ENCODE results near the gene MCM7.

The MCM7 gene

DNA sequence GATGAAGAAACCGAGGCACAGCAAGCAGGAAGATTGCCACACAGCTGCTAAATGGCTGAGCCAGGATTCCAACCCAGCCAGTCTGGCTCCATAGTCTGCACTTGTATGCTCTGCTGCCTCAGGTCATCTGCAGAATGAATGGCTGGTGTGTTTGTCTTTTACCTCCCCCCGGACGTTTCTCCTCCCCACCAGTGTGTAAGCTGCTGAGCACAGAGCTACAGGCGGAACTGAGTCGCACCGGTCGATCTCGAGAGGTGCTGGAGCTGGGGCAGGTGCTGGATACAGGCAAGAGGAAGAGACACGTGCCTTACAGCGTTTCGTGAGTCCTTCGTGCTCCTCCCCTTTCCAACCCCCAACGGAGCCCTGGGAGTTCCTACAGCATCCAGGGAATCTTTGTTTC is 20.9 kb upstream of the MCM7 start:
- DNase-seq: no peak

DNA sequence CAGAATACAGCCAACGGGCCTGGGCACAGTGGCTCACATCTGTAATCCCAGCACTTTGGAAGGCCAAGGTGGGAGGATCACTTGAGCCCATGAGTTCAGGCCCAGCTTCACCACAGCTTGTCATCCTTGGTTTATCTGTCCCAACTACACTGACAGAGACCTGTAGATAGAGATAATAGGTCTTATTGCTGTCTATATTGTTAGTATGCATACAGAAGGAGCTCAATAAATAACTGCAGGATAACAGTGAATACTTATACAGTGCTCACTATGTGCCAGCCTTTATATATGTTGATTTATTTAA is 19.5 kb upstream of the MCM7 start:
- no peak for DNase-seq

DNA sequence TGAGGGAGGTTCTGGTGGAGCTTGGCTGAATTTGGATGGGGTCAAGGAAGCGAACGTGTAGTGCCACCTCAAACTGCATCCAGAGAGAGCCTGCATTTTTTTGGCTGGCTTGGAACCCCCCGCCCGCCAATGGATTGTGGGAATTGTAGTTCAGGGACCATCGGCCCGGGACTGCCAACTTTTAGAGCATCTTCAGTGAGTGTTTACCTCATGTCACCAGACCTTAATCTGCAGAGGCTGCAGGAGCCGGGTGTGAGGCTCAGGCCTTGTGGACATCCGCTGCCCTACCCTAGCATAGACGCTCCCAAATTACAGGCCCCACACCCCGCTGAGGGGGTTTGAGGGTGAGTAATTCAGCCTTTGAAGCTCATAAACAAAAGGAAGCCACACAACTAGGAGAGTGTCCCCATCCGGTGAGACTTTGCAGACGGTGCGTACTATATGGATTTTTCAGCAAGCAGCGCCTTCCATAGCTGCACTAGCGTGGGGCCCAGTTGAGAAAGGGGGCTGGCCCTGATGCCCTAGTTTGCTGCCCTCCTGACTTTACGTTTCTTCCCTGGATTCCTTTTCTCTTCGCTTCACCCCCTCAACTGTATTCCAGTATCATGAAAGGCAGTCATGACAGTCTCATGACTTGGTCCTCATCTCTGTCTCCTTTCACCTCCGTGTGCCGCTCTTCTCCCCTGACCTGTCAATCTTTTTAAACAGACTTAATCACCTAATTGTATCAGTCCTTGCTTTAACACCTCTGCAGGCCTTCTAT is 19.0 kb upstream of the MCM7 start:
- DNase-seq: peak; percentile 79

DNA sequence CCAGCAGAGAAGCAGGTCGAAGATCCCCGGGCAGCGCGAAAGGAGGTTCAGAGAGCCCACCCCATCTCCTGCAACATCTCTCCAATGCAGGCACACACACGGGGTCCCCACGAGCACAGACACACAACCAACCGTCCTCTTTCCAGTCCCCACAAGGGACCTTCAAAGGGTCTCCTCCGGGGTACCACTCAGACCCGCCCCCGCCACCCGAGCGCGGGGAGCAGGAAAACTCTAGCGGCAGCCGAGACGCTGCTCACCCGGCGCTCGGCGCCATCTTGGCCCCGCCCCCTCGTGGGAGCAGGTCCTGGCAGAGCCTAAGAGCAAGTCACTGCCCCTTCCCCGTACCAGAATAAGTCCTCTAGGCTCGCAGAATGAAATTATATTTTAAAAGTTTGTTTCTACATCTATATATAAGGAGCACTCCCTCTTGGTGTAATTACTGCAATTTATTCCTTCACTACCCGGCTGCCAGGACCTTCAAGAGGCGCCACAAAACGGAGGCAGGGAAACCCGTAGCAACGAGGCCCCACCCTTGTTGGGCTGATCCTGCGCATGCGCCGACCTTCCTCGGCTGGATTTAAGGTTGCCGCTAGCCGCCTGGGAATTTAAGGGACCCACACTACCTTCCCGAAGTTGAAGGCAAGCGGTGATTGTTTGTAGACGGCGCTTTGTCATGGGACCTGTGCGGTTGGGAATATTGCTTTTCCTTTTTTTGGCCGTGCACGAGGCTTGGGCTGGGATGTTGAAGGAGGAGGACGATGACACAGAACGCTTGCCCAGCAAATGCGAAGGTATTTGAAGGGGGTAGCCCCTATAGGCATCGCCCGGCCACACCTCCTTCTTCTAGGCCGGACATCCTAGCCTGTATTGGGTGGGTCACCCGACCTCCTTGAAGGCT is 18.1 kb upstream of the MCM7 start, which contains the start of the genes CNPY4 and TAF6:
Gene CNPY4, plus strand, starts transcription at position 563 of the 898 bp plus-strand sequence. Its CDS starts 111 bp downstream, at position 674.
Gene TAF6, minus strand, starts transcription at position 287 of the 898 bp plus-strand sequence. CDS start 5,149 bp downstream, outside the sequence.
- DNase-seq: peak; percentile 97

DNA sequence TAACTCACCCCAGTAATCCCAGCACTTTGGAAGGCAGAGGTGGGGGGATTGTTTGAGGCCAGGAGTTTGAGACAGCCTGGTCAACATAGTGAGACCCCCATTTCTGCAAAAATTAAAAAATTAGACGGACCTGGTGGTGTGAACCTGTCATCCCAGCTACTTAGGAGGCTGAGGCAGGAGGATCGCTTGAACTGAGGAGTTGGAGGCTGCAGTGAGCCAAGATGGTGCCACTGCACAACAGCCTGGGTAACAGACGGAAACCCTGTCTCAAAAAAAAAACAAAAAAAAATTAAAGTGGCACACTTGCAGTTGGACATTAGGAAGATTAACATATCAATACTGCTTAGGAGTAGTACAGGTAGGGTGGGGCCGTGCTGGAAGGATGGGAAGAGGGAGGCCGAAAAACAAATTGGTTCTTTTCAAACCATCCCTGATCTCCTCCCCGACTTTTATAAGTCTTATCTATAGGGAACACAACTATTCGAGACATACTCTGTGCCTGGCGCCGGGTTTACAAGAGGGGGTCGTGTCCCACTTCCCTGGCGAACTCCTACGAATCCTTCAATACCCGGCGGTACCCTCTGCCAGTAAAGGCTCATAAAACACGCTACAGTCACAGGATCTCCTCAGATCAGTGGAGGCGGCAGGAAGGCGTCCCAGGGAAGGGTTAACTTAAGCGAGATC is 17.3 kb upstream of the MCM7 start:
- no peak for DNase-seq

DNA sequence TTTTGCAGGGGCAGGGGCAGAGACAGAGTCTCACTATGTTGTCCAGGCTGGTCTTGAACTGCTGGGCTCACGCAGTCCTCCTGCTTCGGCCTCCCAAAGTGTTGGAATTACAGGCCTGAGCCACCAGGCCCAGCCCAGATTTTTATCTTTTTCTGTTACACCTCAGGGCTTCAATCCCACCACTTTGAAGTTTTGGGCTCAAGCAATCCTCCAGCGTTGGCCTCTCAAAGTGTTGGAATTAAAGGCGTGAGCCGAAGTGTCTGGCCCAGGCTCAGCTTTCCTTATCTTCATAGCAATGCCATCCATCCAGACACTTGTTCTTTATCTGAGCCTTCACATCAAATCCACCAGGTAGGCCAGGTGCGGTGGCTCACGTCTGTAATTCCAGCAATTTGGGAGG is 13.8 kb upstream of the MCM7 start:
- no peak for DNase-seq

DNA sequence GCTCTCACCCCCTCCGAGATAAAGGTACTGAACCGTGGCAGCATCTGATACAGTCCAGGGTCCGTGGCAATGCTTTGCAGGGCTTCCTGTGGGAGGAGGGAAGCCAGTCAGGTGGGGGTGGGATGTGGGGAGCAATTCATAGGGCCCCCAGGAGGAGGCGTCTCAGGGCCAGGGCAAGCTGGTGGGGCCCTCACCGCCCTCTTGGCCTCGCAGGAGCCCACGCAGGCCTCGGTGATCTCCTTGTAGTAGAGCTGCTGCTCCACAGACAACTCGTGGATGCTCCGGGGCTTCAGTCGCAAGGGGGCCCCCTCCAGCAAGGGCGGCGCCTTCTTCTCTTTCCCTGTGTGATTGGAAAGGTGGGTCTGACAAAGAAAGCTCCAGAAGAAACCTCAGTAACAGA is 10.7 kb upstream of the MCM7 start:
- DNase-seq: no peak

DNA sequence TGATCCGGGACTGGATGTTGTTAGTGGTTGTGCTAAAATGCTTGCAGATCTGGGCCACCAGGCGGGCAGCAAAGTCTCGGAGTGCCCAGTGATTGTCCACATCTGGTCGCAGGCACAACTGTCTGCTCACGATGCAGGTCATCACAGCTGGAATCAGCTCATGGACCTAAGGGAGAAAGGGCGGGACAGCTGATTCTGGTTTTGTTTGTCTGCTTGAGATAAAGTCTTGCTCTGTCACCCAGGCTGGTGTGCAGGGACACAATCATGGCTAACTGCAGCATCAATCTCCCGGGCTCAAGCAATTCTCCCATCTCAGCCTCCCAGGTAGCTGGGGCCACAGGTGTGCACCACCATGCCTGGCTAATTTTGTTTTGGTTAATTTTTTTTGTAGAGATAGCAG is 10.0 kb upstream of the MCM7 start:
- DNase-seq: no peak

DNA sequence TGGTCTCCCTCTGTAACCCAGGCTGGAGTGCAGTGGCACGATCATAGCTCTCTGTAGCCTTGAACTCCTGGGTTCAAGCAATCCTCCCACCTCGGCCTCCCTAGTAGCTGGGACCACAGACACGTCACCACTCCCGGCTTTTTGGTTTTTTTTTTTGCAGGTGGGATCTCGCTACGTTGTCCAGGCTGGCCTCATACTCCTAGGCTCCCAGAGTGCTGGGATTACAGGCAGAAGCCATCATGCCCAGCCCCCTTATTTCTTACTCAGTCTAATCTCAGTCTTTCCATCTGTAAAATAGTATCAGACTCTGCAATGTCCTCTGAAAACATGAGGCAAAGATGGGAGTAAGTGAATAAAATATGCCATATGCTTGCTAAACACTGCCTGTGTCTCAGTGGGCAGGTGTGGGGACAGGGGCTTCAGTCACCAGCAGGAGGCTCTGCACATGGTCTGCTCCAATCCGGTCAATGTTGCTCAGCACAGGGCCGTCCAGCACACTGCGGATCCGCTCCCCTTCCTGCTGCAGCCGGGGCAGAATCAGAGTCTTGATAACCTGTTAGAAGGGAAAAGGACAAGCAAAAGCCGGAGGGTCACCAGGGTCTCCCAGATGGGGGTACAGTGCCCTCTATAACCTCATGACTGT is 8.4 kb upstream of the MCM7 start:
- DNase-seq: no peak

DNA sequence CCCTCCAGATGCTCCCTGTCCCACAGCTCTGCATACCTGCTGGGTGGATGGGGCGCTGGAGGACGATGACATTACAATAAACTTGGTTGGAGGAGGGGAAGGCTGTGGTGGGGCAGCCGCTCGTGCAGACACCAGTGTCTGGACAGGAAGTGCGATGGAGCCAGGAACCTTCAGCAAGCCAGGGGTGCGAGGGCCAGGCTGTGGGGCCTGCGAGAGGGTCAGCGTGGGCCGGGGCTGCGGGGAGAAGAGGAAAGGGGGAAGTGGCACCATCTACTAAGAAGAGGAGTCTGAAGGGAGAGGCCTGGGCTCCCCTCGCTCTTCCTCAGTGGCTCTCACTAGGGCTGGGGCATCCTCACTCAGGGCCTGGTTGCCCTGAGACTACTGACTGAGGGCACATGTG is 6.7 kb upstream of the MCM7 start:
- DNase-seq: no peak

DNA sequence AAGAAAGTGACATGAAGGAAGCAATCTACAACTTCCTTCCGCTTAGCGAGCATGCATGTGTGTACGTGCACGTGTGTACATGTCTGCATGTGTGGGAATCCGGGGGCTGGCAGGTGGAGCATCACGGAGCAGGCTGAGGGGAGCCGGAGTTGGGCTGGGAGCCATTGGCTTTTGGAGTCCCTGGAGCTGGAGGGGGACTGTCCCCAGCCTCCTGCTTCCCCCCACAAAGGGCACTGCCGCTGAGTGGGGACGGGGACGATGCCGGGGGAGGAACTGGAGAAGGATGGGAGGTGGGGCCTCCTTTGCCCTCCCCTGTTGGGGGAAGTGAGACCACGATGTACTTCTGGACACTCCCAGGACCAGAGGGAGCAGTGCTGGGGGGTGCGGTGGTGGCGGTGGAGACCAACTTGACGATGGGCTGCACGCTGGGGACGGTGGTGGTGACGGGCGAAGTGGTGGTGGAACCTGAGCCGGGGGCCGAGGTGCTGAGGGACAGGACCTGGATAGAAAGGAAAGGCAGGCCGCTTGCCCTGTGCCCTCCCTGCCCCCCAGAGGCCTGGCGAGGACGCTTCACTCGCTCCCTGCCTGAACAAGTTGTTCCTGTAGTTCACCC is 6.0 kb upstream of the MCM7 start:
- no peak for DNase-seq

DNA sequence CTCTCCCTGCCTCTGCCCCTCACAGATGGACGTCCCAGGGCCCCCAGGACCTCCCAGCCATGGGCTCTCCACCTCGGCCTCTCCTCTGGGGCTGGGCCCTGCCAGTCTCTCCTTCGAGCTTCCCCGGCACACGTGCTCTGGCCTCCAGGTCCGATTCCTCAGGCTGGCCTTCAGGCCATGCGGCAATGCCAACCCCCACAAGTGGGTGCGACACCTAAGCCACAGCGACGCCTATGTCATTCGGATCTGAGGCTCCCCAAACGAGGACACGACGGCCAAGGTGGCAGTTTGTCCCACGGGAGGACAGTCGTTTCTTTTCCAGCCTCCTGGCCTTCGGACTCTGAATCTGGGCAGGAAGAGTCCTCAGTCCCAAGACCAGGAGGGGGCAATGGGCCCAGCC is 5.4 kb upstream of the MCM7 start:
- DNase-seq: no peak

DNA sequence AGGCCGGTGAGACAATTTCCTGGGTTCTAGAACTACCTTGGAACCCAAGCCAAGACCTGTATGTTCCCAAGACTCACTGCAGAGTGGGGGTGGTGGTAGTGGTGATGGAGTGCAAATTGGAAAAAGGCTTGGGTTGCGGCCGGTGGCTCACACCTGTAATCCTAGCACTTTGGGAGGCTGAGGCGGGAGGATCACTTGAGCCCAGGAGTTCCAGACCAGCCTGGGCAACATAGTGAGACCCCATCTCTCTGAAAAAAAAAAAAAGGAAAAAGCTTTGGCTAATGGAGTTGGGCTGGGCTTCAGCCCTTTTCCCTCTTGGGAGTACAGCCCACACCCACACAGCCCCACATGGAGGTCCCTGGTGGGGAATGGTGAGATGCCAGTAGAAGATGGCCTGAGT is 4.3 kb upstream of the MCM7 start:
- no peak for DNase-seq

DNA sequence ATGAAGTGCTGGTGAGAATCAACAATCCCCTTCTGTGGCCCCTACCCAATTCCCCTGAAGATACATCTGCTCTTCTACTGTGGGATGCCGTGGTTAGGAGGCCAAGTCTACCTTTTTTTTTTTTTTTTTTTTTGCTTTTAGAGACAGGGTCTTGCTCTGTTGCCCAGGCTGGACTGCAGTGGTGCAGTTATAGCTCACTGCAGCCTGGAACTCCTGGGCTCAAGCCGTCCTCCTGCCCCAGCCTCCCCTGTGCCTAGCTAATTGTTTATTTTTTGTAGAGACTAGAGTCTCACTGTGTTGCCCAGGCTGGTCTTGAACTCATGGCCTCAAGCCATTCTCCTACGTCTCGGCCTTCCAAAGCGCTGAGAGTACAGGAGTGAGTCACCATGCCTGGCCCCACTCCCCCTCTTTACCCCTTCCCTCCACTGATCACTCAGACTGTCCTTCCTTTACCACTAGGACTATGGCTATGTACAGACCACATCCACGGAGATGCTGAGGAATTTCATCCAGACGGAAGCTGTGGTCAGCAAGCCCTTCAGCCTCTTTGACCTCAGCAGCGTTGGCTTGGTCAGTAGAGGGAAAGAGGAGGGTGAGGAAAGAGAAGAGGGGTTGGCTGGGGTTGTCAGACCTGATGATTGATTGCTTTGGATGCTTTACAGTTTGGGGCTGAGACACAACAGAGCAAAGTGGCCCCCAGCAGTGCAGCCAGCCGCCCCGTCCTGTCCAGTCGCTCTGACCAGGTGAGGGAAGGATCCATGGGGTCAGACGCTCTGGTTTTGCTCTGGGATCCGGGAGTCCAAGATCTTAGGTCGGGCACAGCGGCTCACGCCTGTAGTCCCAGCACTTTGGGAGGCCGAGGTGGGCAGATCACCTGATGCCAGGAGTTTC is 2.0 kb upstream of the MCM7 start:
- DNase-seq: no peak

DNA sequence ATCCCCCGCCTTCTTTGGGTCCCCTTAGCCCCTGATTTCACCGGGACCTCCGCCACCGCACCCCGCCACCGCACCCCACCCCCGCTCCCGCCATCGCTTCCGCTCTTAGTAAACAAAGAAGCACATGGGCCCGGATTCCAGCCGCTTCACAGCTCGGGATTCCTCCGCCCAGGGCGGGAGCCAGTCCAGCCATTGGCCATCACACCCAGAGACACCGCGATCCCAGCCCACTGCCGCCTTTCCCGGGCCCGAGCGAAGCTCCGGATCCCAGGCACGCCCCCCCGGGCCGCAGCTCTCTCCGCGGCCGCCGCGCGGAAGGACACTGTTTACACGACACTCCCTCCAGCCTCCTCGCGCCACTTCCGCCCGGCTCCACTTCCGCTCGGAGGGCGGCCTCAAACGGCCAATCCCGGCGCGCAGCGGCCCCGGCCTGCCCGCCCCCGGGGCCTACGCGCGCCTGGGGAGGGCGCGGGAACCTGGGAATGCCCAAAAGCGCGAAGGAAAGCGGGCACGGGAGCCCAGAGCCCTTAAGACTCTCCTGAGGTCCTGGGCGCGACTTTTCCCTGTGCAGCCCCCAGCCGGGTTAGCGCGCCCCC is 679 bp downstream of the MCM7 start:
- DNase-seq: peak; percentile 88

DNA sequence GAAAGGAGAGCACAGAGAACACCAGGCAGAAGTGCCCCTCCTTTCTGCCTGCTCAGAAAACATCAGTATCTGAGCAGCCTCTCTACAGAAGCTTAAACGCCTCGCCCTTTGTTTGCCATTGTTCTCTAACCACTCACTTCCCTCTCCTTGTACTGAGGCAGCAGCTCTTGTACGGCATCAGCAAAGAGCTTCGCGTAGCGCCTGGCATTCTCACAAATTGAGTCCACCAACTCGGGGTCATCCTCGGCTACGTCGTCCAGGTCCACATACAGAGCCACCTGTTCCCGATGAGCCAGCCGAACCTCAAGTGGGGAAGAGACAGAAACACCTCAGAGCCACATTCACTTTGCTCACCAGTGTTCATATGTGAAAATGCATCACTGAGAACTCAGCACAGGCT is 1.7 kb downstream of the MCM7 start:
- no peak for DNase-seq

DNA sequence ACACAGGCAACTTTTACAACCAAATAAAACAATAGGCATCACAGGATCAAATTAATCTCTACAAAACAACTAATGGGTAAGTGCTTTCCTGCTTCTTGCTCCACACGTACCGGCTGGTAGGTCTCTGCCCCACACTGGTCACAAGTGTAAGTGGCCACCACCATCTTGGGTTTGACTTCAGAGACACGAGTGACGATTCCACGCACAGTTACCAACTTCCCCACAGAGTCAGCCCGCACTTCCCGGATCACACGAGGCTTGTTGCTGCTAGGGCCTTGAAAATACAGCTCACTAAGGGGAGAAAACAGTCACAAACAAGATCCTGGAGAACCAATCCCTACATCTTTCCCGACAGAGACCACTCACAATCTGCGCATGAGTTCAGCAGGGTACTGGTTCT is 2.3 kb downstream of the MCM7 start:
- DNase-seq: no peak

DNA sequence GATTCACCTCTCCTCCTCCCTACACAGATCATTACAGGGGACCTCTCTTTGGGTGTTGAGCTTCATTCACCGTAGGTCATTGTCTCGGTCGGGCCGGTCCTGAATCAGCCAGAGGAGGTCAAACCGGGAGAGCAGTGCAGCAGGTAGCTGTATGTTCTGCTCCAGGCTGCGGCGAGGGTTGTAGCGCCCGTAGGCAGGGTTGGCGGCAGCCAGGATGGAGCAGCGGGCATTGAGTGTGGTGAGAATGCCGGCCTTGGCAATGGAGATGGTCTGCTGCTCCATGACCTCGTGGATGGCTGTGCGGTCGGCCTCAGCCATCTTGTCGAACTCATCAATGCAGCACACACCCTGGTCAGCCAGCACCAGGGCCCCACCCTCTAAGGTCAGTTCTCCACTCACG is 5.5 kb downstream of the MCM7 start:
- DNase-seq: no peak

DNA sequence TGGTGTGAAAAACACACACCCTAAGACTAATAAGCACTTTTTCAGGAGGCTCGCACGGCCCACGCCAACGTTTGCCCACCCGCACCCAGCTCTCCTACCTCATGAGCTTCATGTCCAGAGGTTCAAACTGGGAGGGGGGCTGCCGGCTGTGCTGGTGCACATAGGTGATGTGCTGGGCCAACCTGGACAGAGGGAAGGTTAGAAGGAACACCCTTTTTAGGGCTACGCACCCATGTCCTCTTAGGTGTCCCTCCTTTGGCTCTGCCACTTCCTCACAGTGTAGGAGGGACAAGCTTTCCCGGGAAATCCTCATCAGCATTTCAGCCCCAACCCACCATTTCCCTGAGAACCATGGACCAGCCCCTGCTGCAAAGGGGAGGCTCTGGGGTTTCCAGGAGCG is 5.9 kb downstream of the MCM7 start:
- no peak for DNase-seq

DNA sequence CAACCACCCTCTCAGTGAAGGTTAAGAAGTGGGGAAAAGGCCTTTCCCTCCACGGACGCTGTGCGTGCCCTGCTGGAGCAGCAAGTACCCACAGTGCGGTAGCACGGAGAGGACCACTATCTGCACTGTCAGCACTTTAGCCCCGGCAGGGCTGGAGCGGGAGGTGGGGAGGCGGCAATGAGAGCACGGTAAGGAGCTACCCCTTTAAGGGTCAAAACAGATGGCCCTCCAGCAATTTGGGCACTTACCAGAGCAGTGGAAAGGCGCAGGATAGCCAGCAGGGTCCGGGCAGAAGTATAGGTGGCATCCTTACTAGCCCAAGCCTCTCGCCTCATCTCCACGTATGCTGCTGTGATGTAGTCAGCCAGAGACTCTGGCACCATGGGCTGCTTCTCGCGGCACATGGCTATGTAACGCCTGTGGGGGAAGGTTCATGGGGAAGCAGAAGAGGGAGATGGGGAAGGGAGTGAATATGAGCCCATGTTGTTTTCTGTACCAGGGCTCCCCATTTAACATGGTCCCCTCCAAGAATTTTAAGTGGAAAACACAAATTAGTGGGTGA is 7.2 kb downstream of the MCM7 start:
- DNase-seq: no peak

DNA sequence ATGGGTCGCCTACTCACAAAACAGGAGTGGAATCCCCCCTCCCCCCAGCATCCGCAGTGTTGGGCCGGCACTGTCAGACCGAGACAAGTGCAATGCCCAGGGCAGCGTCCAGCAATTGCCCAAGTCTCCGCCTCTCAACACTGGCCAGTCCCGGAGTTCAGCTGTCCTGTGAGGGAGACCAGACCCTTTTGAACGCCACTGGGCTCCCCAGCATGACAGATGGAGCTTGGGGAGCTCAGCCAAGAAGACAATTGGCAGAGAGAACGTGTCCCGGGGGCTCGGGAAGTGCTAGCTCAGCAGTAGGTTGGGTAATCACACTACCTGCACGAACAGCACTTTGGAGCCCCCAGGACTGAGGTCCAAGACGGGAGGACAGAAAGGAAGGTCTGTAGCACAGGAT is 7.7 kb downstream of the MCM7 start:
- no peak for DNase-seq

Data from stimulated activated CD8-positive, alpha-beta memory T cell treated with anti-CD3 and anti-CD28 coated beads, Interleukin-4, amount 100 ng/mL, for 48 hours (primary cell).